ENCODE measurements around the gene ATXN7L3. TPM values are rescaled to one million over a fixed set of nuclear protein-coding genes. Genes with fewer than 3 reads are reported as not detected.

The ATXN7L3 gene
- total and polyA plus RNA-seq, 9 of the 15 experiments (the other 6 are each of a cell fraction or from before 2014, with no cell fraction given), result 0.62 to 66.1 (median 33.2) TPM

DNA sequence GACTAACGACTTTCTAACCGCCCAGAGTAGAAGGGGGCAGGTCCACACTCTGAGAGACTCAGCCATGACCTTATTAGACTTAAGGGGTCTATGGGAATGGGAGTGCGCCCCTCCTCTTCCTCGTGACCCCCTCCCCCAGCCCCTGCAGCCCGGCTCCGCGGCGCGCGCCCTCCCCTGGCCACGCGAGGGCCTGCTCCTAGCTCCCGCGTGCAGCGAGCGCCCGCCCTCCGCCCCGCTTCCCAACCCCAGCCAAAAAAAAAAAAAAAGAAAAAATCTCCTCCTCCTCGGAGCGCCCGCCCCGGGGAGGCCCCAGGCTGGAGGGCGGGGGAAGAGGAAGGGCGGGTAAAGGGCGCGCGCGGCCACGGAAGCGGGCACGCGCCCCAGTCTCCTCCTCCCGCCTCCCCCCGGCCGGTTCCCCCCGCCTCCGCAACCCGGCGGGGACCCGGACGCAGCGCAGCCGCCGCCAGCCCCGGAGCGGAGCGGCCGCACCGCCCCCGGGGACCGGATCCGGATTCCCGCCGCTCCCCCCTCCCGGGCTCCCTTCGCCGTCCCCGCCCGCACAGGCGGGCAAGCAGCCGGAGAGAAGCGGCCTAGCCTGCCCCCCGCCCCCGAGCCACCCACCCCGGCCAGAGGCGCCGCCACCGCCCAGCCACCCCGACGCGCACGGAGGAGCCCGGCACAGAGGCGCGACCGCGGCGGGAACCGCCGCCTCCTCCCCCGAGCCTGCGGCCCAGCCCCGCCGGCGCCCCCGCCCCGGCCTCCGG lies 18.8 kb upstream of the ATXN7L3 start (continued):
- TF ChIP-seq ZNF277 (CRISPR knock-in tag; IDR thresholded peaks at IDR 0.05; ENCODE audit: borderline replicate concordance) (no peak), SRSF3 (IDR thresholded peaks at IDR 0.05; ENCODE audit: insufficient read depth, low read length) (no peak), ZNF133 (CRISPR knock-in tag; IDR thresholded peaks at IDR 0.05) (no peak), HDAC6 (IDR thresholded peaks at IDR 0.05; ENCODE audit: low read depth, low read length) (no peak), CBX1 (IDR thresholded peaks at IDR 0.05; ENCODE audit: low read depth) (0 out of 2 replicates have a peak, but pooled peaks have one; percentile 8), NFYB (IDR thresholded peaks at IDR 0.05; ENCODE audit: extremely low read depth, insufficient read length) (no peak), CSDE1 (IDR thresholded peaks at IDR 0.05) (no peak), CBFA2T2 (conservative IDR thresholded peaks at IDR 0.05) (no peak), TEAD4 (IDR thresholded peaks at IDR 0.05; ENCODE audit: low read length) (no peak), TEAD4 (CRISPR knock-in tag; IDR thresholded peaks at IDR 0.05; ENCODE audit: borderline replicate concordance) (no peak), HNRNPL (IDR thresholded peaks at IDR 0.05; ENCODE audit: low read depth, low read length) (no peak), ZNF639 (CRISPR knock-in tag; conservative IDR thresholded peaks at IDR 0.05 in 1 of 2, IDR thresholded peaks at IDR 0.05 in 1 of 2) (peak in 1 of 2 experiments; percentile 99; a peak in 2 of 4 replicates), SREBF2 (CRISPR knock-in tag; IDR thresholded peaks at IDR 0.05) (no peak), GTF2A2 (tag; IDR thresholded peaks at IDR 0.05) (no peak), HIVEP1 (CRISPR knock-in tag; IDR thresholded peaks at IDR 0.05) (no peak), PKNOX1 (IDR thresholded peaks at IDR 0.05) (no peak), ZNF830 (CRISPR knock-in tag; IDR thresholded peaks at IDR 0.05) (no peak), CHAMP1 (IDR thresholded peaks at IDR 0.05) (no peak), KLF13 (tag; IDR thresholded peaks at IDR 0.05; ENCODE audit: borderline replicate concordance, low read depth) (no peak)
- TF ChIP-seq, protein P1, sequence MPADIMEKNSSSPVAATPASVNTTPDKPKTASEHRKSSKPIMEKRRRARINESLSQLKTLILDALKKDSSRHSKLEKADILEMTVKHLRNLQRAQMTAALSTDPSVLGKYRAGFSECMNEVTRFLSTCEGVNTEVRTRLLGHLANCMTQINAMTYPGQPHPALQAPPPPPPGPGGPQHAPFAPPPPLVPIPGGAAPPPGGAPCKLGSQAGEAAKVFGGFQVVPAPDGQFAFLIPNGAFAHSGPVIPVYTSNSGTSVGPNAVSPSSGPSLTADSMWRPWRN (IDR thresholded peaks at IDR 0.05; ENCODE audit: low read depth), result no peak
- TF ChIP-seq, protein P2, sequence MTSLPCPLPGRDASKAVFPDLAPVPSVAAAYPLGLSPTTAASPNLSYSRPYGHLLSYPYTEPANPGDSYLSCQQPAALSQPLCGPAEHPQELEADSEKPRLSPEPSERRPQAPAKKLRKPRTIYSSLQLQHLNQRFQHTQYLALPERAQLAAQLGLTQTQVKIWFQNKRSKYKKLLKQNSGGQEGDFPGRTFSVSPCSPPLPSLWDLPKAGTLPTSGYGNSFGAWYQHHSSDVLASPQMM (CRISPR knock-in tag; IDR thresholded peaks at IDR 0.05), result no peak

All from K562 (cell line).